GM12864 (cell line): ENCODE data around the gene RPS6KA5.

Experiments
- DNase-seq: peaks from one replicate; pipeline ENCODE4 v3.0.0-alpha.2; 2011; ENCODE audit warnings: low read depth
- H3K4me3 ChIP-seq: 2 replicates; pipeline ENCODE4 v1.5.1; 2011; ENCODE audit warnings: mild to moderate bottlenecking, low read depth, low read length, control low read depth
- TF ChIP-seq, protein P1 (sequence below): IDR thresholded peaks from 2 replicates; pipeline ENCODE4 v1.5.1; 2011; ENCODE audit warnings: low read depth, mild to moderate bottlenecking, moderate library complexity, low read length, control low read depth, inconsistent platforms; ENCODE audit errors: missing control alignments

Gene RPS6KA5

DNA sequence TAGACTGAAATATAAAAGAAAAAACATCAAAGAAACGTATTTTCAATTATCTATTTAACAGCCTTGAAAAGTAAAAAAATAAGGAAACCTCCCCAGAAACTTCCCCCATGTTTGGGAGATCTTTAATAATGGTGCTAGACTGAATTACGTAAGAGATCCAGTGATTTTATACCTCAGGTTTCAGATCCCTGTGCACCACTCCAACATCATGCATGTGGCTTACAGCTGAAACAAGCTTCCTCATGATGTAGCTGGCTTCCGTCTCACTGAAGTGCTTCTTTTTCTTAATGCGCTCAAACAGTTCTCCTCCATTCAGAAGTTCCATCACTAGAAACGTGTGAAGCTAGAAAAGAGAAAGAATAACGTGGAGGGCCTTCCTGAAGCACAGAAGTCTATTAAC, 166.2 kb downstream of the RPS6KA5 start:
- TF ChIP-seq, protein P1, sequence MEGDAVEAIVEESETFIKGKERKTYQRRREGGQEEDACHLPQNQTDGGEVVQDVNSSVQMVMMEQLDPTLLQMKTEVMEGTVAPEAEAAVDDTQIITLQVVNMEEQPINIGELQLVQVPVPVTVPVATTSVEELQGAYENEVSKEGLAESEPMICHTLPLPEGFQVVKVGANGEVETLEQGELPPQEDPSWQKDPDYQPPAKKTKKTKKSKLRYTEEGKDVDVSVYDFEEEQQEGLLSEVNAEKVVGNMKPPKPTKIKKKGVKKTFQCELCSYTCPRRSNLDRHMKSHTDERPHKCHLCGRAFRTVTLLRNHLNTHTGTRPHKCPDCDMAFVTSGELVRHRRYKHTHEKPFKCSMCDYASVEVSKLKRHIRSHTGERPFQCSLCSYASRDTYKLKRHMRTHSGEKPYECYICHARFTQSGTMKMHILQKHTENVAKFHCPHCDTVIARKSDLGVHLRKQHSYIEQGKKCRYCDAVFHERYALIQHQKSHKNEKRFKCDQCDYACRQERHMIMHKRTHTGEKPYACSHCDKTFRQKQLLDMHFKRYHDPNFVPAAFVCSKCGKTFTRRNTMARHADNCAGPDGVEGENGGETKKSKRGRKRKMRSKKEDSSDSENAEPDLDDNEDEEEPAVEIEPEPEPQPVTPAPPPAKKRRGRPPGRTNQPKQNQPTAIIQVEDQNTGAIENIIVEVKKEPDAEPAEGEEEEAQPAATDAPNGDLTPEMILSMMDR, result no peak
- no peak overlapping the region for H3K4me3 ChIP-seq
- no peak for DNase-seq

DNA sequence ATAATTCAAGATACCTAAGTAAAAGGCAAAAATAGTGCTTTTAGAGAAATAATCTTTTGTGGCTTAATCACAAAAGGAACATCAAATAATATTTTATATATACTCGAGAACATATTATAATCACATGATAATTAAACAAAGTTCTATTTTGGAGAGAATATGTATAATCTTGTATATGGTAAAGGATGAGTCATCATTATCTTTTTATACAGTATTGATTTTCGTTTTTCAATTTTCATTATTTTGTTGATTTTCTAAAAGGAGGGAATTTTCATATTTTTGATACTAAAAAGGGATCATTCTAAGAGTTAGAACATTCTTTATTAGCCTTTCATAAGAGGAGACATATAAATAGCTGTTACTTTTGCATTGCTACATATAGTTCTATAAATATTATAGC, 166.9 kb downstream of the RPS6KA5 start:
- TF ChIP-seq, protein P1, result no peak
- DNase-seq, result no peak

DNA sequence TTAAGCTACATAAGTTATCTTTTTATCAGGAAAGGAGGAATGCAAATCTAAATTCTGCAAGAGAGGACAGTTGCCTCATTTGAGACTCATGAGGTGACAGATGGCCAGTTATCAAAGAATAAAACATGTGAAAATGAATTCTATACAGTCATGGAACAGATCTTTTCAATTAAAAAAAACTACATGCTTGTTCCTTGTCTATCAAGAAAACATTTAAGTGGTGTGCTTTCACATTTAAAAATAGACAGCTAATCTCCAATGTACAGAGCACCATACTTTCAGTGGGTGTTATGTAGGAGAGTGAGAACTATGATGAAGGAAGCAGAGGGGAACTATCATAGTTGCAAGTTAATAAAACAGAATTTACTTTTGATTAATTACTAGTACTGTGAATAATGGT, 167.5 kb downstream of the RPS6KA5 start:
- no peak overlapping the region for H3K4me3 ChIP-seq
- DNase-seq, result no peak
- TF ChIP-seq, protein P1, result no peak

More for the DNA sequence above, 166.9 kb downstream of the RPS6KA5 start:
- H3K4me3 ChIP-seq, result no peak overlapping the region

DNA sequence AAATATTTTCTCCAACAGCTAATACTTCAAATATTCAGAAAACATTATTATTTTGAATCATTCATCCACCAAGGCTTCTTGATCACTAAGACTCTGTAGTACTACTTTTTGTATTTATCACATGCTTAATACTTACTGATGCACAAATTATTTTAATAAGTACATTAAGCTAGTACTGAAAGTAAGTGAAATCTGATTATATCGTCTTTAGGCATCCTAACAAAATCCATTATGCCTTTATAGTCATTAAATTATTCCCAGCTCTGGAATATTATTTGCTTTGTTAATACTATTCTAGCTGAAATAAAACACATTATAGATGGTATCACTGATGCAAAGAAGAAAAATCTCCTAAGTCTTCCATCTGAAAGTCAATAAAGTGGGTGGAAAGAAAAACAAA, 169.1 kb downstream of the RPS6KA5 start:
- DNase-seq, result no peak
- TF ChIP-seq, protein P1, result no peak
- H3K4me3 ChIP-seq, result no peak overlapping the region

DNA sequence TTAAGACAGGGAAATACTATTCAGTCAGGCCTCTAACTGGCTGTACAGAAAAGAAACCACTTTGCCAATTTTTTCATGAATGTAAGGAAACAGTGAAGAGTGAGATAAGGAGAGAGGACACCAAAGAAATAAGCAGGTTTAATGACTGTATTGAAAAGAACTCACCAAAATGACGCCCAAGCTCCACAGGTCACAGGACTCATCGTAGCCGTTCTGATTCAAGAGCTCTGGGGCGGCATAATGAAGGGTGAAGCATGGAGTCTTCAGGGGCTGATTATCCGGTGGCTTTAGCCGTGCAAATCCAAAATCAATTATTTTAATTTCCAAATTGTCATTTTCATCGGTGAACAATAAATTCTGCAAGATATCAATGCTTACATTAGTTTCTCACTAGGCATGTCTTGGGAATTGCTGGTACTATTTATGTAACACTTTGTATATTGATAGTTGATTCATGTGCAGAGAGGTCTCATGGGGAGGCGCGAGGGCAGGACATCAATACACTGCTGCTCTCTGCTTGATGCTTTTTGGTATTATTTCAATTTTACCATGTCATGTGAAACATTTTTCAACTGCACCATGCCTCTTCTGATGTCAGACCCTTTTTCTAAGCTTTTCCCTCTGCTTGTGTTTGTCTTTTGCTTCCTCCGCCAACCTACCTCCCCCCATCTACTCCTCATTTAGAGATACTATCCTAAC, 170.0 kb downstream of the RPS6KA5 start:
- TF ChIP-seq, protein P1, result no peak
- H3K4me3 ChIP-seq, result no peak overlapping the region
- no peak for DNase-seq

DNA sequence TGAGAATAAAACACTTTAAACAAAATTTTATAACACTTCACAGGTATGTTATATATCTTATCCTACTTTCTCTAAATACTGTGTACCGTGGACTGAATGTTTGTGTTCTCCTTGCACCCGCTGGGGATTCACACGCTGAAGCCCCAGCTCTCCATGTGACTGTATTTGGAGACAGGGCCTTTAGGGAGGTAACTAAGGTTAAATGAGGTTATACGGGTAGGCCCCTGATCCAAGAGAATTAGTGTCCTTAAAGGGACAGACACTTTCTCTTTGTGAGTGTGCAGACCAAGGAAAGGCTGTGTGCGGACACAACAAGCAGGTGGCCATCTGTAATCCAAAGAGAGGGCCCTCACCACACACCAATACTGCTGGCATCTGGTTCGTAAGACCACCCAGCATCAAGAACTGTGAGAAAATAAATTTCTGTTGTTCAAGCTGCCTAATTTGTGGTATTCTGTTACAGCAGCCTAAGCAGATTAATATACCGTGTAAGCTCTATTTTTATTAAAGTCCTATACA, 174.1 kb downstream of the RPS6KA5 start:
- no peak for DNase-seq
- TF ChIP-seq, protein P1, result no peak
- H3K4me3 ChIP-seq, result no peak overlapping the region

DNA sequence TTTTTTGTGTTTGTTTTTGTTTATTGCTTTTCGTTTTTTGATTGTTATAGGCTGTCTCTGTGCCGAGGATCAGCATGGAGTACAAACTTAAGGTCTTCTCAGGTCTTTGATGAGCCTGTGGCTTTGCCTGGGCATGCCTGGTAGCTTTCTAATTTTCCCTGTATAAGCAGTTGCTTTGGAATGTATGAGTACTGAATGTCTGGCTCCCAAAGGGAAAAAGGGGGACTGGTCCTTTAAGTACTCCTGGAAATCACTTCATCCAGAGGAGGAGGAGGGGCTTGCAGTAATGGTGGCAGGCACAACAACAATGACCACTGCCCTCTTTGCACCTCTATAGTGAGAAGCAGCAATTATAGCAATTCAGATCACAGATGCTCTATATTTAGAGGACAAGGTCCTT, 176.7 kb downstream of the RPS6KA5 start:
- DNase-seq, result no peak

More for the DNA sequence above, 176.7 kb downstream of the RPS6KA5 start:
- TF ChIP-seq, protein P1, result no peak
- H3K4me3 ChIP-seq, result no peak overlapping the region
